Thyroid gland (tissue), 4 donors: ENCODE data around the gene ZSWIM6.

Experiments used
- POLR2A ChIP-seq, 2 donors: fragments of 450-650 bp; IDR thresholded peaks; one replicate each; pipeline ENCODE4 v1.6.1; 2017; ENCODE audit warnings: antibody characterized with exemption in 2 of 2, mild to moderate bottlenecking in 2 of 2, moderate library complexity in 1 of 2
- TF ChIP-seq, protein P1 (sequence below), 6 experiments: fragments of 200-600 bp in 3 of 6; fragments of 450-650 bp in 3 of 6; sonication (generic) in 3 of 6; IDR thresholded peaks; one replicate each; pipeline ENCODE4 v1.5.1; 2016 to 2019; ENCODE audit warnings: antibody characterized with exemption in 6 of 6, mild to moderate bottlenecking in 2 of 6, inconsistent platforms in 1 of 6, moderate library complexity in 1 of 6

DNA sequence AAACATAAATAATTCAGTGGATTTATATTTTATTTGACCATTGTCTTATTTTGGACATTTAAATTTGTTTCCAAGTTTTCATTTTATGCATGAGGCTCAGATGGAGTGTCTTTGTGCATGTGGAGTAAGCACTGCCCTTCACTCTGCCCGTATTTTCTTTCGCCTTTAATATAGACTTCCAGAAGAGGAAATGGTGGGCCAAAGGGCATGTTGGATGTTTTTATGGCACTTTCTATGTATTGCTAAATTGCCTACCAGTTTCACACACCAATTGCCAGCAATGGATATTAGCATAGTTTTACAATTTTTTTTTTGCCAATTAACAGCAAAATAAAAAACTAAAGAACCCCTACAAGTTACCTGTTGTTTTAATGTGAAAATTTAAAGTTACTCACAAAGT lies 38.4 kb downstream of the ZSWIM6 start:
- TF ChIP-seq, protein P1, sequence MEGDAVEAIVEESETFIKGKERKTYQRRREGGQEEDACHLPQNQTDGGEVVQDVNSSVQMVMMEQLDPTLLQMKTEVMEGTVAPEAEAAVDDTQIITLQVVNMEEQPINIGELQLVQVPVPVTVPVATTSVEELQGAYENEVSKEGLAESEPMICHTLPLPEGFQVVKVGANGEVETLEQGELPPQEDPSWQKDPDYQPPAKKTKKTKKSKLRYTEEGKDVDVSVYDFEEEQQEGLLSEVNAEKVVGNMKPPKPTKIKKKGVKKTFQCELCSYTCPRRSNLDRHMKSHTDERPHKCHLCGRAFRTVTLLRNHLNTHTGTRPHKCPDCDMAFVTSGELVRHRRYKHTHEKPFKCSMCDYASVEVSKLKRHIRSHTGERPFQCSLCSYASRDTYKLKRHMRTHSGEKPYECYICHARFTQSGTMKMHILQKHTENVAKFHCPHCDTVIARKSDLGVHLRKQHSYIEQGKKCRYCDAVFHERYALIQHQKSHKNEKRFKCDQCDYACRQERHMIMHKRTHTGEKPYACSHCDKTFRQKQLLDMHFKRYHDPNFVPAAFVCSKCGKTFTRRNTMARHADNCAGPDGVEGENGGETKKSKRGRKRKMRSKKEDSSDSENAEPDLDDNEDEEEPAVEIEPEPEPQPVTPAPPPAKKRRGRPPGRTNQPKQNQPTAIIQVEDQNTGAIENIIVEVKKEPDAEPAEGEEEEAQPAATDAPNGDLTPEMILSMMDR (IDR thresholded peaks at IDR 0.05), result no peak
- no peak for TF ChIP-seq POLR2A (IDR thresholded peaks at IDR 0.05)
